Measurements from ENCODE around the gene GALNT13. TPM values are rescaled to one million over a fixed set of nuclear protein-coding genes. Genes with fewer than 3 reads are reported as not detected.

Gene GALNT13
- total RNA-seq, 1 experiment from 2014 or later, result not detected

DNA sequence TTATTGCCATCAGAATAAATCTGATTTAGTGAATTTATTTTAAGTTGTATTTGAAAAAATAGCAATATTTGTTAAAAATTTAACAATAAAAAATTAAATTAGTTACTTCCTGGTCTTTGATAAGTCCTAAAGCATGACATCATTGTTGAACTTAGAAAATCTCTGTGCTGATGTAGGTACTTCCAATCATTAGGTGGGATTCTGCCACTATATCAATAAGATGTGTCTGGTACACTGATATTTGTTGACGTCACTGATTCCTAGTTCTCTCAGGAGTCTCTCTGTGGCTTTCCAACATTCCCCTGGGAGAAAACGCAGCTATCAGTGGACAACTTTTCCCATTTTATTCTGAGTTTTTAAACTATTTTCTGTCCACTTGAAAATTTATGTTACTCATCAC lies 143.5 kb downstream of the GALNT13 start:
- intact Hi-C loops (cut with micrococcal nuclease; ENCODE audit: unreplicated experiment), result no loop called here
- DNase-seq, result no peak
- H3K4me1 Mint-ChIP-seq (ENCODE audit: low read depth, unreplicated experiment), result no peaks in the 10 kb centered on the region
- Histone ChIP-seq H3K9me3 (peaks cover 4% of the 10 kb centered on the region), H3K4me1 (no peaks in the 10 kb centered on the region), H3K27me3 (replicated peaks; ENCODE audit: control insufficient read depth, insufficient read depth, low read length) (no peaks in the 10 kb centered on the region), H3K36me3 (ENCODE audit: control insufficient read depth, insufficient read depth, low read length) (no peaks in the 10 kb centered on the region), H3K4me3 (ENCODE audit: low read depth, low read length) (no peak overlapping the region)
- no peaks in the 10 kb centered on the region for H3K36me3 Mint-ChIP-seq (ENCODE audit: insufficient read depth, unreplicated experiment)
- BruUV-seq (replicated peaks), result no TSS peak
- H3K9me3 Mint-ChIP-seq (ENCODE audit: unreplicated experiment), result peaks cover 20% of the 10 kb centered on the region
- ChIA-PET CTCF (no interaction called here), POLR2A (no interaction called here)
- TF ChIP-seq, protein P1, sequence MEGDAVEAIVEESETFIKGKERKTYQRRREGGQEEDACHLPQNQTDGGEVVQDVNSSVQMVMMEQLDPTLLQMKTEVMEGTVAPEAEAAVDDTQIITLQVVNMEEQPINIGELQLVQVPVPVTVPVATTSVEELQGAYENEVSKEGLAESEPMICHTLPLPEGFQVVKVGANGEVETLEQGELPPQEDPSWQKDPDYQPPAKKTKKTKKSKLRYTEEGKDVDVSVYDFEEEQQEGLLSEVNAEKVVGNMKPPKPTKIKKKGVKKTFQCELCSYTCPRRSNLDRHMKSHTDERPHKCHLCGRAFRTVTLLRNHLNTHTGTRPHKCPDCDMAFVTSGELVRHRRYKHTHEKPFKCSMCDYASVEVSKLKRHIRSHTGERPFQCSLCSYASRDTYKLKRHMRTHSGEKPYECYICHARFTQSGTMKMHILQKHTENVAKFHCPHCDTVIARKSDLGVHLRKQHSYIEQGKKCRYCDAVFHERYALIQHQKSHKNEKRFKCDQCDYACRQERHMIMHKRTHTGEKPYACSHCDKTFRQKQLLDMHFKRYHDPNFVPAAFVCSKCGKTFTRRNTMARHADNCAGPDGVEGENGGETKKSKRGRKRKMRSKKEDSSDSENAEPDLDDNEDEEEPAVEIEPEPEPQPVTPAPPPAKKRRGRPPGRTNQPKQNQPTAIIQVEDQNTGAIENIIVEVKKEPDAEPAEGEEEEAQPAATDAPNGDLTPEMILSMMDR (IDR thresholded peaks at IDR 0.05; ENCODE audit: insufficient read depth in 1 of 2, low read depth in 1 of 2, low read length in 1 of 2, severe bottlenecking in 1 of 2, unreplicated experiment in 1 of 2), result no peak
- no peak overlapping the region for H3K27ac Mint-ChIP-seq (ENCODE audit: unreplicated experiment)
- H3K27me3 Mint-ChIP-seq (ENCODE audit: insufficient read depth, unreplicated experiment), result no peaks in the 10 kb centered on the region
- H3K4me3 Mint-ChIP-seq (ENCODE audit: unreplicated experiment), result no peak overlapping the region

DNA sequence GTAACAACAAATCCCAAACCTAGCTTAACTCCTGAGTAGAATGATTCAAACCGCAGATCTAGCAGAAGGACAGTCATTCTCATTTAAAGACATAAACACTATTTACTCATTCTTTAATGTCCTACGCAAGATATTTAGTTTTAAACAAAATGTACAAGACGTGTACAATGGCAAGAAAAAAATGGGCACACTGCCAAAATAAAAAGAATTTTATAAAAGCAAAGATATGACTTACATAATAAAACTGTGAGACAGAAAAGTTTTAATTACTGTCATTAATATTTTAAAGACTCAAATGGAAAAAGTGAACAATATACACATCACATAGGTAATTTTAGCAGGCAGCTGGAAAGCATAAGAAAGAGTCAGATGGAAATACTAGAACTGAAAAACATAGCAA lies 157.8 kb downstream of the GALNT13 start:
- no peaks in the 10 kb centered on the region for H3K9me3 Mint-ChIP-seq (ENCODE audit: unreplicated experiment)
- no peaks in the 10 kb centered on the region for H3K4me1 Mint-ChIP-seq (ENCODE audit: low read depth, unreplicated experiment)
- no peaks in the 10 kb centered on the region for H3K36me3 ChIP-seq (ENCODE audit: control insufficient read depth, insufficient read depth, low read length)
- H3K27me3 Mint-ChIP-seq (ENCODE audit: insufficient read depth, unreplicated experiment), result no peaks in the 10 kb centered on the region
- H3K4me3 Mint-ChIP-seq (ENCODE audit: unreplicated experiment), result no peak overlapping the region
- ChIA-PET POLR2A (no interaction called here), CTCF (no interaction called here)
- H3K27ac Mint-ChIP-seq (ENCODE audit: unreplicated experiment), result no peak overlapping the region
- no peaks in the 10 kb centered on the region for H3K36me3 Mint-ChIP-seq (ENCODE audit: insufficient read depth, unreplicated experiment)
- H3K4me1 ChIP-seq, result no peaks in the 10 kb centered on the region
- no peak overlapping the region for H3K4me3 ChIP-seq (ENCODE audit: low read depth, low read length)
- no peaks in the 10 kb centered on the region for H3K27me3 ChIP-seq (replicated peaks; ENCODE audit: control insufficient read depth, insufficient read depth, low read length)
- DNase-seq, result no peak
- BruUV-seq (replicated peaks), result no TSS peak
- no peaks in the 10 kb centered on the region for H3K9me3 ChIP-seq
- TF ChIP-seq, protein P1 (IDR thresholded peaks at IDR 0.05; ENCODE audit: insufficient read depth in 1 of 2, low read depth in 1 of 2, low read length in 1 of 2, severe bottlenecking in 1 of 2, unreplicated experiment in 1 of 2), result no peak
- intact Hi-C loops (cut with micrococcal nuclease; ENCODE audit: unreplicated experiment), result no loop called here

DNA sequence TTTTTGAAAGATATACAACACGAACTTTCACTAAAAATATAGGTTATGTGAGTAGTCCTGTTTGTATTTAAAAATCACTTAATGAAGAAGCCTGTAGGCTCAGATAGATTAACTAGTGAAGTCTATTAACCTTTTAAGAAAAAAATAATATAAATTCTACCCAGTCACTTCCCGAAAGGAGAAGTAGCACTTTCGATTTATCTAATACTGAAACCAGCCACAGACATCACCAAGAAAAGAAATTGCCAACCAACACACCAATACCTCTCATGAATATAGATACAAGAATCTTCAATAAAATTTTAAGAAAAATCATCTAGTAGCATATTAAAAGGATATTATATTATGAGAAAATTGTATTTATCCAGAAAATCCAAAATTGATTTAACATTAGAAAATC lies 160.5 kb downstream of the GALNT13 start:
- no peak for DNase-seq
- POLR2A ChIA-PET, result no interaction called here

More for the DNA sequence above, 160.5 kb downstream of the GALNT13 start:
- no peak overlapping the region for H3K4me3 Mint-ChIP-seq (ENCODE audit: unreplicated experiment)
- no peak overlapping the region for H3K27ac Mint-ChIP-seq (ENCODE audit: unreplicated experiment)
- H3K36me3 Mint-ChIP-seq (ENCODE audit: insufficient read depth, unreplicated experiment), result no peaks in the 10 kb centered on the region
- H3K27me3 Mint-ChIP-seq (ENCODE audit: insufficient read depth, unreplicated experiment), result no peaks in the 10 kb centered on the region
- TF ChIP-seq, protein P1 (IDR thresholded peaks at IDR 0.05; ENCODE audit: insufficient read depth in 1 of 2, low read depth in 1 of 2, low read length in 1 of 2, severe bottlenecking in 1 of 2, unreplicated experiment in 1 of 2), result no peak
- no peaks in the 10 kb centered on the region for H3K9me3 Mint-ChIP-seq (ENCODE audit: unreplicated experiment)
- no peaks in the 10 kb centered on the region for H3K4me1 Mint-ChIP-seq (ENCODE audit: low read depth, unreplicated experiment)
- Histone ChIP-seq H3K4me3 (ENCODE audit: low read depth, low read length) (no peak overlapping the region), H3K9me3 (no peaks in the 10 kb centered on the region), H3K4me1 (no peaks in the 10 kb centered on the region), H3K27me3 (replicated peaks; ENCODE audit: control insufficient read depth, insufficient read depth, low read length) (no peaks in the 10 kb centered on the region), H3K36me3 (ENCODE audit: control insufficient read depth, insufficient read depth, low read length) (no peaks in the 10 kb centered on the region)
- CTCF ChIA-PET, result no interaction called here
- intact Hi-C loops (cut with micrococcal nuclease; ENCODE audit: unreplicated experiment), result no loop called here
- BruUV-seq (replicated peaks), result no TSS peak

Measured in Caco-2 (cell line).